Measurements from ENCODE around the gene EEF1E1.

EEF1E1 gene

GRCh38 chr6:8079126-8079525, 23.2 kb downstream of the EEF1E1 start (continued):
- TF ChIP-seq ZNF175 (tag by site-specific recombination; IDR thresholded peaks at IDR 0.05): no peak

- no peaks in the 10 kb centered on the region for H3K4me1 ChIP-seq (ENCODE audit: control insufficient read depth, insufficient read depth, low read length)
- peaks cover 6 to 11% of the 10 kb centered on the region in 2 experiments; a peak in 2 of 3 replicates for H3K36me3 ChIP-seq (ENCODE audit: control insufficient read depth in 2 of 2, insufficient read depth in 1 of 2, low read length in 2 of 2)
- H3K27ac ChIP-seq (ENCODE audit: extremely low read depth, low read depth, low read length): no peak overlapping the region
- no peaks in the 10 kb centered on the region for H3K9me3 ChIP-seq (ENCODE audit: control insufficient read depth, insufficient read depth, low read depth, low read length)
- ChIA-PET POLR2A (interaction anchor here (0.9 kb wide), 1 partner anchor 24 kb away, joined by 3 read pairs; the partner anchor contains the start of gene EEF1E1), CTCF (no interaction called here)
- no peak for TF ChIP-seq ZNF600 (tag by site-specific recombination; IDR thresholded peaks at IDR 0.05)
- TF ChIP-seq ZNF140 (tag by site-specific recombination; IDR thresholded peaks at IDR 0.05): no peak
- no peak for TF ChIP-seq ZNF280D (tag by site-specific recombination; IDR thresholded peaks at IDR 0.05)
- TF ChIP-seq KLF7 (tag by site-specific recombination; IDR thresholded peaks at IDR 0.05; ENCODE audit: borderline replicate concordance): no peak
- TF ChIP-seq HOXA7 (CRISPR knock-in tag; IDR thresholded peaks at IDR 0.05; ENCODE audit: borderline replicate concordance): no peak
- no peak for TF ChIP-seq HOXC10 (CRISPR knock-in tag; IDR thresholded peaks at IDR 0.05)
- TF ChIP-seq HOXD13 (CRISPR knock-in tag; IDR thresholded peaks at IDR 0.05; ENCODE audit: borderline replicate concordance): no peak
- no peak for TF ChIP-seq GLIS2 (tag by site-specific recombination; IDR thresholded peaks at IDR 0.05)
- TF ChIP-seq MEIS1 (CRISPR knock-in tag; IDR thresholded peaks at IDR 0.05; ENCODE audit: borderline replicate concordance): no peak
- TF ChIP-seq ZNF501 (tag by site-specific recombination; IDR thresholded peaks at IDR 0.05): no peak
- TF ChIP-seq ZNF324 (tag by site-specific recombination; IDR thresholded peaks at IDR 0.05): no peak
- TF ChIP-seq CTCF (tag by site-specific recombination; IDR thresholded peaks at IDR 0.05): no peak
- TF ChIP-seq ZNF544 (tag by site-specific recombination; IDR thresholded peaks at IDR 0.05): no peak
- H3K4me3 ChIP-seq (ENCODE audit: low read depth, low read length): no peak overlapping the region
These were observed 24.4 kb downstream of the EEF1E1 start for GRCh38 chr6:8077991-8078390.

- no peak overlapping the region for H3K4me3 ChIP-seq (ENCODE audit: low read depth, low read length)
- H3K27ac ChIP-seq (ENCODE audit: extremely low read depth, low read depth, low read length): no peak overlapping the region
- ChIA-PET POLR2A (no interaction called here), CTCF (interaction anchor here (0.7 kb wide), 1 partner anchor 354 kb away, joined by 3 read pairs; no protein-coding TSS in a partner anchor)
- no peaks in the 10 kb centered on the region for H3K9me3 ChIP-seq (ENCODE audit: control insufficient read depth, insufficient read depth, low read depth, low read length)
- H3K4me1 ChIP-seq (ENCODE audit: control insufficient read depth, insufficient read depth, low read length): no peaks in the 10 kb centered on the region
- H3K36me3 ChIP-seq (ENCODE audit: control insufficient read depth in 2 of 2, insufficient read depth in 1 of 2, low read length in 2 of 2): peaks cover 6 to 11% of the 10 kb centered on the region in 2 experiments; a peak in 2 of 3 replicates
- TF ChIP-seq ZNF558 (tag by site-specific recombination; IDR thresholded peaks at IDR 0.05): no peak
- no peak for TF ChIP-seq ZNF362 (tag by site-specific recombination; IDR thresholded peaks at IDR 0.05)
- no peak for TF ChIP-seq WT1 (tag by site-specific recombination; IDR thresholded peaks at IDR 0.05)
- no peak for TF ChIP-seq ZNF324 (tag by site-specific recombination; IDR thresholded peaks at IDR 0.05)
- TF ChIP-seq ZNF184 (tag by site-specific recombination; IDR thresholded peaks at IDR 0.05): no peak
- TF ChIP-seq ZBTB20 (tag by site-specific recombination; IDR thresholded peaks at IDR 0.05): no peak
- TF ChIP-seq ZSCAN4 (tag by site-specific recombination; IDR thresholded peaks at IDR 0.05): no peak
- no peak for TF ChIP-seq ZNF18 (tag by site-specific recombination; IDR thresholded peaks at IDR 0.05)
- no peak for TF ChIP-seq ZNF704 (tag by site-specific recombination; IDR thresholded peaks at IDR 0.05)
- no peak for TF ChIP-seq ZNF776 (tag by site-specific recombination; IDR thresholded peaks at IDR 0.05; ENCODE audit: borderline replicate concordance)
These were observed 26.6 kb downstream of the EEF1E1 start for GRCh38 chr6:8075704-8076103.
